GM15510 (cell line): ENCODE measurements around the gene ABCA4.

ENCODE experiments used
- POLR2A ChIP-seq: IDR thresholded peaks from 3 replicates; pipeline ENCODE4 v1.6.1; 2011; ENCODE audit warnings: borderline replicate concordance; ENCODE audit not compliant: insufficient read length; ENCODE audit errors: extremely low read depth

Gene ABCA4

DNA sequence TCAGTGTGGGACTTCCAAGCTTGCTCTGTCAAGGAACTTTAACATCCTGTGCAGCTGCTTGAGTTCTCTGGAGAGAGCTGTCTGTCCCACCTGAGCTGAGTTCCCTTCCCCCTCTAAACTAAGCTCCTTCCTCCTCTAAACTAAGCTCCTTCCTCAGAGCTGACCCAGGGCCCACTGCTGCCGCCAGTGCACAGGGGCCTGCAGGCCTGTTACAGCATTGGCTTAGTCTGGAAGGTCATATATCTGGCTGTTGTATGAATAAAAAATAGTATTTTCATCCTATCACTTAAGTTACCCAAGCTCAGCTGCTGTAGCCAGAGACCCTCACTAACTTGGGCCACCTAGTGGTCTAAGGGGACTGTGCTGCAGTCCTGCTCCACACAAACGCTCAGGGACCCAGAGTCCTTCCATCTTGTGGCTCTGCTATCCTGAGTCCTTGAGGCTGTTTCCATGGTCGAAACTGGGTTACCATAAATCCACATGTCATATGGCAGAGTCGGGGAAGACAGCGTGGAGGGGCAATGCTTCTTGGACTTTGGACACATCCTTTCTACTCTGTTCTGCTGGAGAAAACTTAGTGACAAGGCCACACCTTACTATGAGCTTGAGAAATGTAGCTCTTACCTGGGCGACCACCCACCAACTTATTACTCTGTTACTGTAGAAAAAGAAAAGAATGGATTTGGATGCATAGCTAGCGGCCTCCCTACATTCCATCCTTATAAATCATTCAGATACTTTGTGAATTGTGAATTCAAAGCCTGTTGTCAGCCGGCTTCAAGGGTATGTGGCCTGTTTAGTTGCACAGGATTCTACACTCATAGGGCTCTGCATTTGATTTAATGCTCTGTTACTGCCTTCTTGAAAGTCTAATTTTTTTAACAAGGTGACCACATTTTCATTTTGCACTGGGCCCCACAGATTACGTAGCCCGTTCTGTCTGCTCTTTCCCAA is 140.4 kb downstream of the ABCA4 start:
- no peak for TF ChIP-seq POLR2A

DNA sequence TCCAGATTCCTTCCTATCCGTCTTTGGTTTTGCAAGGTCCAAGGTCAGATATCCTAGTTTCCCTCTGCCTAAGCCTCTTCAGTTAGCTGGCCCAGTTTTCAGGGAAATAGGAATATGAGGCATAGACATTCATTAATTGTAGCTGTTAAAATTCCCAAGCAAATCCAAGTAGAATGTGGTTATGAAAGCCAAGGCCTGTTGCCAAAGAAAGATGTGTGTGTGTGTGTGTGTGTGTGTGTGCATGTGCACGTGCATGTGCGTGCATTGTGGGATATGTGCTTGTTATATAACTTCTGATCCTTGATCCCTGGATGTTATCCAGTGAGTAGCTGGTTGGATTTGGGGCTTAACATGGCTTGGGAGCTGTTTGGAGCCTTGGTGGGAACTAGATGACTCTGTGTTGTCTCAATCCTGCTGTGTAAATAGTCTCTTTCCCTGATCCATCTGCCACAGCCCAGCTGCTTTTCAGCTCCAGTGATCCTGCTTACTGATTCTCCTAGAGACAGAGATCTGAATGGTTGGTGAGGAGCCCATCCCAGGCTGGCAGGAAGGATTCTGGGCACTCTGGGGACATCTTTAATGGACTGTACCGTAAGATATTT is 141.1 kb downstream of the ABCA4 start:
- no peak for TF ChIP-seq POLR2A

DNA sequence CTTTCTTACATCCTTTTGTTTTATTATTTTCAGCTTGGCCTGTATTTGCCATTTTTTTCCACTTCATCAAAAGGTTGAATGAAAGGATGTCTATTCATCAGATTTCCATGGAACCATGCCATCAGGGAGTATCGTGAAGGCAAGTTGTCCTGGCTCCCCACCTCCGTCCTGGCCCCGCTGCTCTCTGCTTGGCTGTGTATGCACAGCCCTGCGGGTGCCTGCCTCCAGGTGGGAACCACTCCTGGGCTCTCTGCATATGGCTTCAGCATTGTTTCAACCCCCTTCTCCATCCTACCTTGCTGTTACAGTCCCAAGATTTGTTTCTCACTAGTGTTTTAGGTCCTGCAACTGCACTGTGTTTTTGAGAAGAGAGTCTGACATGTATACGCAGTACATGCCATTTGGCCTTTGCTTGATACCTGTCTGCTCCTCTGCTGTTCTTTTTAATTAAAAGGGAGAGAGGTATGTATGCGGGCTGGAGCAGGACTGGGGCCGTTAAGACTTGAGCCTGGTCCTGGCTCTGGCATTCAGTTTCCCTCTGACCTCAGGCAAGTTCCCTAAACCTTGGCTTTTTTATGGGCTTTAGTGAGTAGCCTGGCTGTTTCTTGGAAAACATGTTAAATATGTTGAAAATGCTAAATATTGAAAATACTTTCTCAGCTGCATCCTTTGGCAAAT is 141.8 kb downstream of the ABCA4 start:
- TF ChIP-seq POLR2A, result no peak

DNA sequence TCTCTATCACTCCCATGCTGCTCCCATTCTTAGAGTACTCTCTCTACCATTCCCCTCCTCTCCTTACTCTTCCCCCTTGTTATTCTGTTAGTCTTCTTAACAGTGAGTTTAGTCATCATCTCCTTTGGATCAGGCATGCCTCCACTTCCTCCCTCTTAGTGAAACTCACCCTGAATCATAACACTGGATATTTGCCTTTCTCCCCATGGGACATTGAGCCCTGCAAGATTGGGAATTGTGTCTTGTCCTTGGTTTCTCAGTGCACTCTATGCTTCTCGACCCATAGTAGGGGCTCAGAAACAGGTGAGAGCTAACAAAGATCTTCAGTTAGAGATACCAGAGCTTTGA is 143.4 kb downstream of the ABCA4 start:
- TF ChIP-seq POLR2A, result no peak

DNA sequence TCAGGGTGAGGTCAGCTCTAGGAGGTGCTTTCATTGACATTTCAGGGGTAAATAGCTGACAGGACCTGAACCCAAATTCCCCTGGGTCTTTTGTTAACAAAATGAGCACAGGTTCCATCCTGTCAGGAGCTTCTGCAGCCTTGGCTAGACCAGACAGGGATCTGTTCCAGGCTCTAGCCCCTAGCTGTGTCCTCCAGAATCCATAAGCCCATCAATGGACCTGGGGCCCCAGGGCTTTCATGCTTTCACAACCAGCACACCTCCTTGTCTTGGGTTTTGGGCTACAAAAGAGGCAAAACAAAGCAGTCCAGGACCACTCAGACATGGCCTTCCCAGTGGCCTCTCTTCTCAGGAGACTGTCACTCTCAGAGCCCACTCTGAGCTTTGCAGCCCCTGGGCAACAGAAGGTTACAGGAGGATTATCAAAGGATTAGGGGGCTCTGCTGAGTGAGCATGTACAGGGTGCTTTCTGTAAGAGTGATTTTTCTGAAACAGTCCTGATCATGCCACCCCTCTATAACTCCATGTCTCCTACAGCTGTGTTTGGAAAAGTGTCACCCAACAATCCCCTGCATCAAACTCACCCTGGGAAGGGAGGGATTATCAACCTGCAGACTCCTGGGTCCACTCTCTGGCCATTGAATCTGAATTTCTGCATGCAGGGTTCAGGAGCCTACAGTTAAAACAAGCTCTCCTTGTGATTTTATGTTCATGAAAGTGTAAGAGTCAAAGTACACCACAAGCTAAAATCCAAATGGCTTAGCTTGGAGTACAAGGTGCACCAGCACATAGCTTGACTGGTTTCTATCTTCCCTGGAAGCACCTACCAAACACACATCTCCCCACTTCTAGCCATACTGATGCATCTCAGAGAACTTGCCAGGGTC is 144.0 kb downstream of the ABCA4 start:
- TF ChIP-seq POLR2A, result no peak

- TF ChIP-seq POLR2A, result no peak
Observed at GRCh38 chr1:93976291-93976690, 144.7 kb downstream of the ABCA4 start.

- no peak for TF ChIP-seq POLR2A
Observed at GRCh38 chr1:93972341-93972740, 148.6 kb downstream of the ABCA4 start.

DNA sequence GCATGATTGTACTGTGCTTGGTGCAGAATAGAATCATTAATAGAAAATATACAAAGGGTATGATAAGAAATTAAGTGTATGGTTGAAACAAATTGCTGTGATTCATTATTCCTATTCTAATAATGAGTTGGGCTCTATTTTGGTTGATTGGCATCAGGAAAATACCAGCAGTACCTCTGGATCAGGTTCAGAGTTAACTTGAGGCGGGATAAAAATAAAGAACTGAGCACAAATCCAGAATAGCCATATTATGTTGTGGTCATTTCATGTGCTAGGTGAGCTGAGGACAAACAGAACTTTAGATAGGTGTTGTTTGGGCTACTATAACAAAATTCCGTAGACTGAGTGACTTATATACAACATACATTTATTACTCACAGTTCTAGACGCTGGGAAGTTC is 151.1 kb downstream of the ABCA4 start:
- no peak for TF ChIP-seq POLR2A

GRCh38 chr1:93969371-93969770 is 151.6 kb downstream of the ABCA4 start:
- no peak for TF ChIP-seq POLR2A

- no peak for TF ChIP-seq POLR2A
Observed at GRCh38 chr1:93967306-93967705, 153.6 kb downstream of the ABCA4 start.

GRCh38 chr1:93965888-93966287 is 155.1 kb downstream of the ABCA4 start:
- no peak for TF ChIP-seq POLR2A

GRCh38 chr1:93965256-93965655 is 155.7 kb downstream of the ABCA4 start:
- TF ChIP-seq POLR2A, result no peak

- TF ChIP-seq POLR2A, result no peak
Observed at GRCh38 chr1:93964777-93965200, 156.2 kb downstream of the ABCA4 start.

DNA sequence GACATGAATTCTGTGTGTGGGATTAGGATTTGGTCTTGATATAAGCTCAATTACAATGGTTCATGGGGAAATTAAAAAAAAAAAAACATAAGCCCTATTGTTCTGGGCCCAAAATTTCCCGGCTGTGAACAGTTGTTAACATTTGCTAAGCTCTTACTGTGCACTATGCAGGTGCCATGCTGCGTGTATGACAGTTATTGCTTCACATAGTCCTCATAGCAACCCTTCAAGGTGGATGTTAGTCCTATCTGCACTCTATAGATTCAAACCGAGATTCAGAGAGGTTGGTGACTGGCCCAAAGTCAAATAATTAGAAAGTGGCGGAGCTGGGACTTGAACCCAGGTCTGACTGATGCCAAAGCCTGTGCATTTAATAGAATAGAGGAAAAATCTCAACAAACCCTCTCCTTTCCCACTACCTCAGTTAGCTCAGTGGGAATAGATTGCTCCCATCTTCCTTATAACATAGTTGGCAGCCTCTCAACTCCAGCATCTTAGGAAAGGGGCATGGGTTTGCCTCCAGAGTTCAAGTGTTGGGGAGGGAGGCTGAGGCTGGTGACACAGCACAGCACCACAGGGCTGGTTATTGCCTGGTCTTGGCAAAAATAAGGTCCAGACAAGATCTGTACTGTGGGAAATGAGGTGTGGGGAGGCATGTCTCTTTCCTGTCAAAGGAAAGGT is 156.7 kb downstream of the ABCA4 start:
- no peak for TF ChIP-seq POLR2A

GRCh38 chr1:93963585-93963984 is 157.4 kb downstream of the ABCA4 start:
- no peak for TF ChIP-seq POLR2A

DNA sequence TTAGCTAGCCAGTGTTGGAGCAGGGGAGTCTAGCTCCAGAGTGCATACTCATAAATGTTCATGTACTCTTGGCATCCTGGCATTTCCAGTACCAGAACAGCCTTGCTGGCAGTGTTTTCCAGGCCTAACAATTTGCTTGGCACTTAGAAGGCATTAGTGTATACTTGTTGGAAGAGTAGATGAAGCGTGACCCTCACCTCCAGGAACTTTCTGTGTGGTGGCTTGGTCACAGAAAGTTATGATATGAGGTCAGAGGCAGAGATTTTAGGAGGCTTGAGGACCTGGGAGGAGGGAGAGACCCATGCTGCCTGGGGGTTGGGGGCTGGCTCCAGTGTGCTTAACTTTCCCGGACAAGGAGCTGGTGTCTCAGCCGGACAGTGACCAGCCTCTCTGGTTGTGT is 159.0 kb downstream of the ABCA4 start:
- TF ChIP-seq POLR2A, result no peak
